Measurements from ENCODE around the gene RPL31. TPM values are rescaled to one million over a fixed set of nuclear protein-coding genes. Genes with fewer than 3 reads are reported as not detected.
A peak's percentile ranks its signal among the peaks of the same experiment; 100 is the strongest.

The RPL31 gene
- 1,000 to 10,000 TPM; 3,258 to 4,486 (median 3,722) TPM for polyA plus RNA-seq (ENCODE audit: insufficient read length in 10 of 10)
- long read RNA-seq, donor 1, transcript RPL31-205 (4 exons, 716 nt): minor isoform, 53 of 3,332 reads
- long read RNA-seq, donor 1, transcript RPL31-208 (4 exons, 825 nt): minor isoform, 796 of 3,332 reads
- long read RNA-seq, donor 1, transcript RPL31-202 (3 exons, 641 nt): minor isoform, 36 of 3,332 reads
- long read RNA-seq, donor 1, transcript RPL31-201 (5 exons, 1,865 nt): major isoform, 2,112 of 3,332 reads
- long read RNA-seq, donor 1, partial matches to known transcripts: 183 of 3,332 reads
- long read RNA-seq, donor 1, other reads (novel, unspliced or antisense): 107 of 3,332 reads
- long read RNA-seq, donor 2, transcript RPL31-205 (4 exons, 716 nt): minor isoform, 62 of 3,127 reads
- long read RNA-seq, donor 2, transcript RPL31-202 (3 exons, 641 nt): minor isoform, 27 of 3,127 reads
- long read RNA-seq, donor 2, transcript RPL31-201 (5 exons, 1,865 nt): major isoform, 1,994 of 3,127 reads
- long read RNA-seq, donor 2, transcript RPL31-208 (4 exons, 825 nt): minor isoform, 697 of 3,127 reads
- long read RNA-seq, donor 2, partial matches to known transcripts: 163 of 3,127 reads
- long read RNA-seq, donor 2, other reads (novel, unspliced or antisense): 142 of 3,127 reads
- long read RNA-seq, donor 3, partial matches to known transcripts: 0 of 5 reads
- long read RNA-seq, donor 3, other reads (novel, unspliced or antisense): 0 of 5 reads
- long read RNA-seq, donor 4, transcript RPL31-201 (5 exons, 1,865 nt): major isoform, 1,563 of 2,526 reads
- long read RNA-seq, donor 4, transcript RPL31-208 (4 exons, 825 nt): minor isoform, 579 of 2,526 reads
- long read RNA-seq, donor 4, transcript RPL31-205 (4 exons, 716 nt): minor isoform, 57 of 2,526 reads
- long read RNA-seq, donor 4, transcript RPL31-202 (3 exons, 641 nt): minor isoform, 20 of 2,526 reads
- long read RNA-seq, donor 4, partial matches to known transcripts: 172 of 2,526 reads
- long read RNA-seq, donor 4, other reads (novel, unspliced or antisense): 96 of 2,526 reads
- long read RNA-seq, donor 5, transcript RPL31-201 (5 exons, 1,865 nt): major isoform, 2,698 of 4,356 reads
- long read RNA-seq, donor 5, transcript RPL31-208 (4 exons, 825 nt): minor isoform, 1,124 of 4,356 reads
- long read RNA-seq, donor 5, transcript RPL31-211 (3 exons, 357 nt): minor isoform, 28 of 4,356 reads
- long read RNA-seq, donor 5, transcript RPL31-205 (4 exons, 716 nt): minor isoform, 60 of 4,356 reads
- long read RNA-seq, donor 5, partial matches to known transcripts: 231 of 4,356 reads
- long read RNA-seq, donor 5, other reads (novel, unspliced or antisense): 186 of 4,356 reads
- long read RNA-seq, donor 6, transcript RPL31-201 (5 exons, 1,865 nt): major isoform, 2,017 of 3,400 reads
- long read RNA-seq, donor 6, transcript RPL31-208 (4 exons, 825 nt): minor isoform, 868 of 3,400 reads
- long read RNA-seq, donor 6, transcript RPL31-203 (5 exons, 1,110 nt): minor isoform, 26 of 3,400 reads
- long read RNA-seq, donor 6, transcript RPL31-205 (4 exons, 716 nt): minor isoform, 55 of 3,400 reads
- long read RNA-seq, donor 6, partial matches to known transcripts: 245 of 3,400 reads
- long read RNA-seq, donor 6, other reads (novel, unspliced or antisense): 143 of 3,400 reads
- long read RNA-seq, donor 7, transcript RPL31-201 (5 exons, 1,865 nt): major isoform, 1,296 of 2,023 reads
- long read RNA-seq, donor 7, transcript RPL31-202 (3 exons, 641 nt): minor isoform, 27 of 2,023 reads
- long read RNA-seq, donor 7, transcript RPL31-205 (4 exons, 716 nt): minor isoform, 53 of 2,023 reads
- long read RNA-seq, donor 7, transcript RPL31-208 (4 exons, 825 nt): minor isoform, 429 of 2,023 reads
- long read RNA-seq, donor 7, partial matches to known transcripts: 126 of 2,023 reads
- long read RNA-seq, donor 7, other reads (novel, unspliced or antisense): 60 of 2,023 reads
- long read RNA-seq, donor 8, transcript RPL31-201 (5 exons, 1,865 nt): major isoform, 1,461 of 2,388 reads
- long read RNA-seq, donor 8, transcript RPL31-202 (3 exons, 641 nt): minor isoform, 22 of 2,388 reads
- long read RNA-seq, donor 8, transcript RPL31-205 (4 exons, 716 nt): minor isoform, 41 of 2,388 reads
- long read RNA-seq, donor 8, transcript RPL31-208 (4 exons, 825 nt): minor isoform, 594 of 2,388 reads
- long read RNA-seq, donor 8, partial matches to known transcripts: 180 of 2,388 reads
- long read RNA-seq, donor 8, other reads (novel, unspliced or antisense): 63 of 2,388 reads
- long read RNA-seq, donor 9, transcript RPL31-208 (4 exons, 825 nt): minor isoform, 111 of 448 reads
- long read RNA-seq, donor 9, transcript RPL31-205 (4 exons, 716 nt): minor isoform, 7 of 448 reads
- long read RNA-seq, donor 9, transcript RPL31-201 (5 exons, 1,865 nt): major isoform, 273 of 448 reads
- long read RNA-seq, donor 9, transcript RPL31-211 (3 exons, 357 nt): minor isoform, 5 of 448 reads
- long read RNA-seq, donor 9, partial matches to known transcripts: 27 of 448 reads
- long read RNA-seq, donor 9, other reads (novel, unspliced or antisense): 20 of 448 reads

- DNase-seq: peak; percentile 97 to 99 (median 97)
These were observed at the start of gene RPL31 for GRCh38 chr2:101001691-101002561. TSS of gene RPL31 (plus strand) at chr2:101002289. CDS start at chr2:101002702, 413 bp downstream.

GRCh38 chr2:100952512-100952911 is 49.6 kb upstream of the RPL31 start:
- no peak for DNase-seq

- DNase-seq: no peak
These were observed 48.6 kb upstream of the RPL31 start for GRCh38 chr2:100953406-100954043.

GRCh38 chr2:100954044-100954420 is 48.1 kb upstream of the RPL31 start:
- DNase-seq: no peak

- no peak for DNase-seq
These were observed 46.9 kb upstream of the RPL31 start for GRCh38 chr2:100955226-100955625.

- no peak for DNase-seq
These were observed 46.0 kb upstream of the RPL31 start for GRCh38 chr2:100956081-100956480.

- DNase-seq: peak; percentile 64 to 93 (median 80)
These were observed 44.0 kb upstream of the RPL31 start for GRCh38 chr2:100957996-100958653.

GRCh38 chr2:100959225-100959880 is 42.7 kb upstream of the RPL31 start:
- no peak for DNase-seq

- no peak for DNase-seq
These were observed 41.4 kb upstream of the RPL31 start for GRCh38 chr2:100960688-100961087.

GRCh38 chr2:100962366-100963025 is 39.6 kb upstream of the RPL31 start:
- DNase-seq: no peak

- DNase-seq: no peak
These were observed 39.1 kb upstream of the RPL31 start for GRCh38 chr2:100963026-100963375.

- no peak for DNase-seq
These were observed 37.9 kb upstream of the RPL31 start for GRCh38 chr2:100964222-100964621.

- DNase-seq: peak in 2 of 3 donors; percentile 67 to 71
These were observed 37.4 kb upstream of the RPL31 start for GRCh38 chr2:100964681-100965169.

GRCh38 chr2:100965596-100965995 is 36.5 kb upstream of the RPL31 start:
- DNase-seq: no peak

- no peak for DNase-seq
These were observed 34.4 kb upstream of the RPL31 start for GRCh38 chr2:100967716-100968115.

Data from muscle of back (tissue), 13 donors.